GM18499 (cell line): ENCODE measurements around the gene RNASE4.
"Not testable (repeated sequence)": the region's sequence is repeated elsewhere in the genome, so short reads cannot be mapped to it uniquely, and the experiment has no call there.

Experiments used
- ATAC-seq: cut with Tn5 transposase; IDR thresholded peaks from one replicate; pipeline ENCODE4 v1.9.1; 2021; ENCODE audit warnings: moderate number of reproducible peaks; ENCODE audit not compliant: insufficient read depth, unreplicated experiment

Gene RNASE4, protein sequence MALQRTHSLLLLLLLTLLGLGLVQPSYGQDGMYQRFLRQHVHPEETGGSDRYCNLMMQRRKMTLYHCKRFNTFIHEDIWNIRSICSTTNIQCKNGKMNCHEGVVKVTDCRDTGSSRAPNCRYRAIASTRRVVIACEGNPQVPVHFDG

DNA sequence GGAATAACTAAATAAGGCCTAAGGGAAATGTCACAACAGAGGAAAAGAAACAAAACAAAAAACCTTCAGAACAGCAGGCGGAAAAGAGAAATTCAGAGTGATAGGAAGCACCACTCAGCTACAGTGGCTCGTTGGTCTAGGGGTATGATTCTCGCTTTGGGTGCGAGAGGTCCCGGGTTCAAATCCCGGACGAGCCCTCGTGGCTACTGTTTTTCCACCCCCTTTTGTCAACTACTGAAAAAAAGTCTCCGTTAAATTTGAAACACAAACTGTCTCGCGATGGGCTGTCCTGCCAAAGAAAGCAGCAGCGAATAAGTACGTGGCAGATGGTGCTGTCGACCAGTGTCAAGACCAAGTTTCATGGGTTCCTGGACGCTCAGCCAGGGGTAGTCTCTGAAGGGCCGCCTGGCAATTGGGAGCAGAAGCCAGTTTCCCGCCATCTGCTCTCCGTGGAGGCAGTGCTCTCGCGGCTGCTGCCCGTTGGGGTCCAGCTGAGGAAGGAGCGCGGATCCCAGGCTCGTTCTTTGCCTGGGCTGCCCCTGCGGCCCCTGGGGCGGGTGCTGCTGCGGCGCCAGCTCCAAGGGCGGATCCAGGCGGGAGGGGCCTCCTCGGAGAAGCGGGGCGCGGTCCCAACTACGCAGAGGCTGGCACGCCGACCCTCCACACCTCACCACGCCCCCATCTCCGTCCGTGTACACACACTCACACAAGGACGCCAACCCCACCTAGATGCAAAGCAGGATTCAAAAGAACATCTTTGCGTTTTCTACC lies at the start of gene RNASE4:
Gene RNASE4 (plus strand): TSS at position 670 of the 771 bp plus-strand sequence. CDS start 14,812 bp downstream, outside the sequence.
- no peak for ATAC-seq

DNA sequence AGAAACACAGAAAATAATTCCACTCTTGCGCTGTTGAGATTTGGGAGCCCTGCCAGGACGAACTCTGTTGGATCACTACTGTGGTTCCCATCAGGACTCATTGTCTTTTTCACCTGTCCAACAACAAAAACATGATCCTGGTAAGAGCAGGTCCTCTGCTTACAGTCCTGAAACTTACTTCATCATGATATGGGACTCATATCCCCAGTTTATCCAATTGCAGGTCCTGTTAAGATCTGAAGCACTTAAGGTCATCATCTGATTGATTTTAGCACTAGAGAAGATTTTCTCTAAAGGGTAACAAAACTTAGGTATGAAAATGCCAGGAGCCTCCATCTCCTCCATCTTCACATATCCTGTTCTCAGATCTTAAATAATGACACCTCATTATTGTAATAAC lies 42.8 kb upstream of the RNASE4 start, which contains the start of gene OR6S1:
Gene OR6S1 (minus strand): TSS at position 101 of the 400 bp plus-strand sequence. CDS start 0 bp downstream, at position 101.
- ATAC-seq = no peak

DNA sequence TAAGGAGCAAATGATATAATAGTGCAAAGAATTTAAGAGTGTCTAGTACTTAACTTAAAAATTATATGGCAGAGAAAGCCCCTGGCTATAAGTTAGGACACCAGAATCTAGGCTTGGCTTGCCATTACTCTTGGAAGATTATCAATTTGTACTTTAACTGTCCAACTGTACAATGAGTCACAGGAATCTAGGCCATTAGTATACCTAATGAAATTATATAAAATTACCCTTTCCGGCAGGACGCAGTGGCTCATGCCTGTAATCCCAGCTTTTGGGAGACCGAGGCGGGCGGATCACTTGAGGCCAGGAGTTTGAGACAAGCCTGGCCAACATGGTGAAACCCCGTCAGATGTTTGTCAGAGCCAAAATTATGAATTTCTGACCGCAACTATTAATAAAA lies 42.2 kb upstream of the RNASE4 start:
- ATAC-seq = no peak

DNA sequence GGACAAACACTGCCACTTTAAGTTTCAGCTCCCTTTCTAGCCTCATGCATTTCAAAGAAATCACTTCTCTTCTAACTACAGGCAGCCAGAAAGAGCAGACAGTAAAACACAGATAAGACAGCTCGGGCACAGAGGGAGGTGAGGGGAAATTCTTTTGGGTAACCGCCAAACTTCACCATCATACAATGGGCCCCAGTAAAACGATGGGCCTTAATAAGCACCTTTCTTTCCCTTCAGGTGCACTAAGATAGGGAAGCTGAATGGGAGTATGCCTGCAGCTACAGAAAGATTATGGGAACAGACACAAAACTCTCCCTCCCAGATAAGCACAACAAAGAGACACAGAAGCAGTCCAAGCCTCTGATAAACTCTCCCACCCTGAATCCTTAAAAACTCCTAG lies 41.6 kb upstream of the RNASE4 start:
- ATAC-seq = not testable (repeated sequence)

DNA sequence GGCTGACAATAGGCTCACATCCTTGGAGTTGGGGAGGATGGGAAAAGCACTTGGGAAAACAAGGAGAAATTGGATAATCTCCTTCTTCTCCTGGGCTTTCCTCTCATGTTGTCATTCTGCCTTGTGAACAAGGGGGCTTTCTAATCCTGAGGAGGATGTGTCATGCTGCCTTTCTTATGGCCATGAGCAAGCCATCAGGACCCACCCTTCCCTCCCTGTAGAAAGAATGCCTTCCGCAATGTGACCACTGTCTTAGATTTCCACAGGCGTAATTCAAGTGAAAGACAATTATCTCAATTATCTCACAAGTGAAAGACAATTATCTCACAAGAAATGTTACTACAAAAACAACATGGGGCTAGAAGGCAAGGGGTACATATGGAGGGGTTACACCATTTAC lies 39.8 kb upstream of the RNASE4 start:
- ATAC-seq = no peak

DNA sequence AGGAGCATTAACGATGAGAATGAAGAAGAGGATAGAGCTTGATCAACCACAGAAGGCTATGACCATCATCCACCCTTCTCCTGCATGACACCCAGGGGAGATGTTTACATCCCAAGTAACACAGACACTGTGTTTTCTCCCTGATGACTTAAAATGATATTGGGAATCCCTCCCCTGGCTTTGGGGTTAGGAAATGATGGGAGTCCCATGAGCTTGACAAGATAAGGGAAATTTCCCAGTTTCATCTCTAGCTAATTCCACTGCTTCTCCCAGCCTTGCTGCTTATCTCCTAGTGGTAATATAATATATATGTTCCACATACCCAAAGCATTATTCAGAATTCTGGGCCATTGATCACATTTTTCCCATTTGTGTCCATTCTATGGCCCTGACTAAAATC lies 38.9 kb upstream of the RNASE4 start:
- ATAC-seq = no peak

DNA sequence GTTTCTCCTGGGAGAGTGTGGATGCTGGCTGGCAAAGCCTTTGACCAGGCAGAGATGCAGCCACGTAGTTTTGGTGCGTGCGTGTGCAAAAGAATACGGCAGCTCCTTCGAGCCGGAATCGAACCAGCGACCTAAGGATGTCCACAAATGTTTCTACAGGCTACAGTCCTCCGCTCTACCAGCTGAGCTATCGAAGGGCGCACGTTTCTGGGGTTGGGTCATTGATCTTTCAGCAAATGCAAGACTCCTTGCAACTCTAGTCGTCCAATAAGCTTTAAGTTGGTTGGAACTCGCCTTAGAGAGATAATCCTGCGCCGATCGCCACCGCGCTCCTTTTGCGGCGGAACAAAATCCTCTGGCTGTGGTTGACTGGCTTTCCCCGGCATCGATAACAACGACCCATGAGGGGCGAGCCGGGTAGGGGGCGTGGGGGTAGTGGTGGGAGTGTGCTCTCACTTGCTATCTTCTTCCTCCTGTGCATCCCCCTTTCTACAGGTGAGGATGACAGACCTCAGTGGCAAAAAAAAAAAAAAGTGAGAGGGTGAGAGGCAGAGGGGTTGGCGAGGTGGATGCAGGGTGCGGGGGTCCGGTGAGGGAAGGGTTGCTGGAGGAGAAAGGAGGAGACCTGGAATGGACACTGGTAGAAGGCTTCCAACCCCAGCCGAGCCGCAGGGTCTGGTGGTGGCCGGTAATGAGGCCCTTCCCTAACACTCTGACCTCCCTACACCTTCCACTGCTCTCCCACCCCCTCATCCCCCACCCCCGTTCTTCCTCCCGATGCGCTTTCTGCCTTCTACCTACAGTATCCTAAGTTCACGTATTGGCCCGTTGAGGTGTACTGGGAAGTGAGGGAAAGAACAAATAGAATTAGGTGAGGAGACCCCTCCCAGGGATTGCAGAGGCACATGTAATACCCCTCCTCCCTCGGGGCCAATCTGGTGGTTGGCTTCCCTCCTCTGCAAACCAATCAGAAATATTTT lies 31.1 kb upstream of the RNASE4 start:
- no peak for ATAC-seq

DNA sequence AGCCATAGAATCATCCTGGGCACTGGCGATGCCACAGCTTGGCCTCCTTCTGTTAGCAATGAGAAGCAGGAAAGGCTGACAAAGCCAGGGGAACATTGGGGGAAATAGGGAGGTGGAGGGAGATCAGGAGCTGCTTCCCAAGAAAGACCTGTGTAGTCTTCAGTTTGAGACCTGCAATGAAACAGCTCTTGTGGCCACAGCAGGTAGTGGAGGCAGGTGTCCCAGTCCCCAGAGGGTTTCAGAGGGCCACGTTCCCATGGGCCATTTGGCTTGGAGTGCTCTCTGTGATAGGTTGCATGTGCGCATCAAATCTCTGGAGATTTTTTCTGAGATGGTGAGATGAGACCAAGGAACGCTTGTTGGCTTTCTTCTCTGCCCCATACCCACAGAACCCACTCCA lies 28.5 kb upstream of the RNASE4 start:
- no peak for ATAC-seq

DNA sequence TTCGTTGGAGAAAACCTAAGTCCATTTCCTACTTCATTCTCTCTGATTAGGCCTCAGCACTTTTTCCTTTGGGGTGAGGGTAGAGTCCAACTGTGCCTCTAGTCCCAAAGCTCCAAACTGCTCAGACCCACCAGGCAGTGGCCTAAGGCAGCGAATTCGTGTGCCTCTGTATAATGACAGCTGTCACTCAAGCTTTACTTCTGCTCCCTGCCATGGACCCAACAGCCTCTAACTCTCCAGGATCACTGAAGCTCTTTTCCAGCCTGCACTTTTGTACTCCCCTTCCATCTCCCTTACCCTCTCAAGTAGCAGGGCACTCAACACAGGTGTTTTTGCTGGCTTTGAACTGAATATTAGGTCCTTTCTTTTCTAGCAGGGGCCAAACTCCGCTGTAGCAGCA lies 28.1 kb upstream of the RNASE4 start:
- no peak for ATAC-seq

DNA sequence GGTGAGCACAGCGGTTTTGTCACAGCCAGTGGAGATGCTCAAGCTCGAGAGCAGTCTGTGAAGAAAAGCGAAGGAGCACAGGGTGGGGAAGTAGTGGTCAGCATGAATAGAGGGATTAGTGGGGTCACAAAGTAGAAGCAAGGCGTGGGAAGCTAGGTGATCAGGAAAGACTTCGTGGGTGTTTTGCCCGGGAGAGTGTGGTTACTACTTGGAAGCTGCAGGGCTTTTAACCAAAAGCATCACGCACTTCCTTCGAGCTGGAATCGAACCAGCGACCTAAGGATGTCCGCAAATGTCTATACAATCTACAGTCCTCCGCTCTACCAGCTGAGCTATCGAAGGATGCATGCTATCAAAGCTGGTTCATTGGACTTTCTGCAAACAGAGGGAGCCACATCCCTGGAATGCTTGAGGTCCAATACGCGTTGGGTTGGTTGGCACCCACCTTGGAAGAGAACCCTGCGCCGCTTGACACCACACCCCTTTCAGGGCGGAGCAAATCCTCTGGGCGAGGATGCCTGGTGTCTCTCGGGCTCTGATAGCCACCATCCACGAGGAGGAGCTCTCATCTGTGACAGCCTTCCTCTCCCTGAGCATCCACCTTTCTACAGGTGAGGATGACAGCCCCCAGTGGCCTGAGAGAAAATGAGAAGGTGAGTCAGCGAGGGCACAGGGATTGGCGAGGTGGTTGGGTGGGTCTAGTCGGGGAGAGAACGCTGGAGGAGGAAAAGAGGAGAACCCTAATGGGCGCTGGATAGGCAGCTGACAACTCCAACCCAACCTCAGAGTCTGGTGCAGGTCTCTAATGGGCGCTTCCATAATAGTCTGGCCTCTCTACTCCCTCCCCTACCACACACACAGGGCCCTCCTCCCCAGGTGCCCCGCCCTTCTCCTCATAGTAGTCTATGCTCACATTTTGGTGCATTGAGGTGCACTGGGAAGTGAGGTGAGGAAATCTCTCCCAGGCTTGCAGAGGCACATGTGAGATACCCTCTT lies 26.8 kb upstream of the RNASE4 start:
- ATAC-seq = no peak

DNA sequence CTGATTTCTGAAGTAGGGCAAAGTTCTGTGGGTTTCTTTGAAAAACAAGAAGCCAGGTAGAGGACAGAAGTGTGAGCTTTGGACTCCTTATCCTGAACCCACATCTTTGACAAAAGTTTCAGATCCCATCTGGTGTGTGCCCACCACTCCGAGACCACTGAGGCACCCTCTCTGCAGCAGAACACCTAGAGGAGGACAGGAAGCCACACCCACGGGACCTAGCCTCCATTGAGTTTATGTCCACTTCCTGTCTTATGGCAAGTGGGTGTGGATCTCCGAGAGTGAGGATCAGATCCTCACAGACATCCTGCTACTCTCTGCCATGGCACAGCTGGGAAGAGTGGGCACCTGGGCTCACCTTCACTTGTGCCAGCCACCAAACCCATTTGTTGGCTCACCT lies 26.1 kb upstream of the RNASE4 start:
- no peak for ATAC-seq

DNA sequence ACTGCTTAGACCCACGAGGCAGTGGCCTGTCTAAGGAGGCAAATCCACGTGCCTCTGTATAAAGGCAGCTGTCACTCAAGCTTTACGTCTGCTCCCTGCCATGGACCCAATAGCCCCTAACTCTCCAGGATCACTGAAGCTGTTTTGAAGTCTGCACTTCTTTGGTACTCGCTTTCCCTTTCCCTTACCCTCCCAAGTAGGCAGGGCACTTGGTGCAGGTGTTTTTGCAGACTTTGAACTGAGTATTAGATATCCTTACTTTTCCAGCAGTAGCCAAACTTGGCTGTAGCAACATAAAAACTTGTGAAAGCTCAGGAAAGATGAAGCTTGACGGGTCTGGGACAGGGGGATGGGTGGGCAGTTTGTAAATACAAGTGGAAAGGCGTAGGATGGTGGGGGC lies 25.0 kb upstream of the RNASE4 start:
- no peak for ATAC-seq

DNA sequence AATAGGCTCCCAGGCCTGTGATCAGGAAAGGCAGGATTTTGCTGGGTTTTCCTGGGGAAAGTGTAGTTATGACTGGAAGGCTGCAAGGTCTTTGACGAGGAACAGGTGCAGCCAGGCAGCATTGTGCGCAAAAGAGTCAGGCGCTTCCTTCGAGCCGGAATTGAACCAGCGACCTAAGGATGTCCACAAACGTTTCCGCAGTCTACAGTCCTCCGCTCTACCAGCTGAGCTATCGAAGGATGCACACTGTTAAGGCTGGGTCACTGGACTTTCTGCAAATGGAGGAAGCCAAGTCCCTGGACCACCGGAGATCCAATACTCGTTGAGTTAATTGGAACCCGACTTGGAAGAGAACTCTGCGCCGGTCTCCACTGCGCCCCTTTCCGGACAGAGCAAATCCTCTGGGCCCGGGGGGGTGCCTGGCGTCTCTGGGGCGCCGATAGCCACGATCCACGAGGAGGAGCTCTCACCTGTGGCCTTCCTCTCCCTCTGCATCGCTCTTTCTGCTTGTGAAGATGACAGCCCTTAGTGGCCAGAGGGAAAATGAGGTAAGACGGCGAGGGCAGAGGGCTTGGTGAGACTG lies 24.5 kb upstream of the RNASE4 start:
- no peak for ATAC-seq

DNA sequence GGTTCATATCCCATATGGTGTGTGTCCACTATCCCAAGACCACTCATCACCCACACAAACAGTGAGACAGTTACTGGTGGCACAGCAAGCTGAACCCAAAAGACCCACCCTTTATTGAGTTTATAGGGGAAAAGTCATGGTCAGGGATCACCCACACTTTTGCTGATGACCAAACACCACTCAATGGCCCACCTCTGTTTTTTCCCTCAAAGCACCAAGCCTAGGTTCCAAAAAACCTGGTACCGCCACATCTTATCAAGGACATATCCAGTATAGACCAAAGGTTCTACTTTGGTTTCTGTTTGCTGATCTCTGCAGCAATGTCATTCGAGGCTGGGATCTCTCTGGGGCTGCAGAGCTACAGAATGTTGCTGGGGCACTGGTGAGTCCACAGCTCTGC lies 23.2 kb upstream of the RNASE4 start:
- no peak for ATAC-seq

DNA sequence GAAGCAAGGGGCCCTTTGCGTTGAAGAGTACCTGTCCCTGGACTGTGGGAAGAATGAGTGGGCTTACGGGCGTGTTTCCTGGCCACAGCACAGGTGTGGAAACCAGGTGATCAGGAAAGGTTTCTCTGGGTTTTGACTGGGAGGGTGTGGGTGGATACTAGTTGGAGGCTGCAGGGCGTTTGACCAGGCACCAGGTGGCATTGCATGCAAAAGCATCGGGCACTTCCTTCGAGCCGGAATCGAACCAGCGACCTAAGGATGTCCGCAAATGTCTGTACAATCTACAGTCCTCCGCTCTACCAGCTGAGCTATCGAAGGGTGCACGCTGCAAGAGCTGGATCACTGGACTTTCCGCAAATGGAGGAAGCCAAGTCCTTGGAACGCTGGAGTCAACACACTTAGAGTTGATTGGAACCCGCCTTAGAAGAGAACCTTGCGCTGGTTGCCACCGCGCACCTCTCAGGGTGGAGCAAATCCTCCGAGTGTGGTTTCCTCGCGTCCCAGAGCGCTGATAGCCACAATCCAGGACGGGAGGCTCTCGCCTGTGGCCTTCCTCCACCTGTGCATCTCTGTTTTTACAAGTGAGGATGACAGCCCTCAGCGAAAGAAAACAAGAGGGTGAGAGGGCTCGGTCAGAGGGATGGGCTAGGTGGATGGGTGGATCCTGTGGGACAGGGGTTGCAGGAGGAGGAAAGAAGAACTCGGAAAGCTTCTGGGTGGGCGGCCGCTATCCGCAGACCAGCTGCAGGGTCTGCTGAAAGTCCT lies 21.2 kb upstream of the RNASE4 start:
- ATAC-seq = peak; percentile 39

DNA sequence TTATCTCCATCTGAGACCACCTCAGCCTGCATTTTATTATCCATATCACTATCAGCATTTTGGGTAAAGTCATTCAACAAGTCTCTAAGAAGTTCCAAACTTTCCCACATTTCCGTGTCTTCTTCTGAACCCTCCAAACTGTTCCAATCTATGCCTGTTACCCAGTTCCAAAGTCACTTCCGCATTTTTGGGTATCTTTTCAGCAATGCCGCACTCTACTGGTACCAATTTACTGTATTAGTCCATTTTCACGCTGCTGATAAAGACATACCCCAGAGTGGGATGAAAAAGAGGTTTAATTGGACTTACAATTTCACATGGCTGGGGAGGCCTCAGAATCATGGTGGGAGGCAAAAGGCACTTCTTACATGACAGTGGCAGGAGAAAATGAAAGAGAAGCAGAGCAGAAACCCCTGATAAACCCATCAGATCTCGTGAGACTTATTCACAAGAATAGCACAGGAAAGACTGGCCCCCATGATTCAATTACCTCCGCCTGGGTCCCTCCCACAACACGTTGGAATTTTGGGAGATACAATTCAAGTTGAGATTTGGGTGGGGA lies 17.9 kb upstream of the RNASE4 start:
- not testable (repeated sequence) for ATAC-seq

DNA sequence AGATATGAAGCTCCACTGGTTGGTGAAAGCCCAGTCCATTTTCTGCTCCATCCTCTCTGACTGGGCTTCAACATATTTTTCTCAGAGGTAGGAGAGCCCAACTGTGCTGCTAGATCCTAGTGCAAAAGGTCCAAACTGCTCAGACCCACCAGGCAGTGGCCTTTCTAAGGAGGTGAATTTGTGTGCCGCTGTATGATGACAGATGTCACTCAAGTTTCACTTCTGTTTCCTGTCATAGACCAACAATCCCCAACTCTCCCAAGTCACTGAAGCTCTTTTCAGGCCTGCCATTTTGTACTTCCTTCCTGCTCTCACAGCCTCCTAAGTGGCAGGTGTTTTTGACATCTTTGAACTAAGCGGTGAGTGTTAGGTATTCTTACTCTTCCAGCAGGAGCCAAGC lies 16.4 kb upstream of the RNASE4 start:
- ATAC-seq = peak; percentile 78

DNA sequence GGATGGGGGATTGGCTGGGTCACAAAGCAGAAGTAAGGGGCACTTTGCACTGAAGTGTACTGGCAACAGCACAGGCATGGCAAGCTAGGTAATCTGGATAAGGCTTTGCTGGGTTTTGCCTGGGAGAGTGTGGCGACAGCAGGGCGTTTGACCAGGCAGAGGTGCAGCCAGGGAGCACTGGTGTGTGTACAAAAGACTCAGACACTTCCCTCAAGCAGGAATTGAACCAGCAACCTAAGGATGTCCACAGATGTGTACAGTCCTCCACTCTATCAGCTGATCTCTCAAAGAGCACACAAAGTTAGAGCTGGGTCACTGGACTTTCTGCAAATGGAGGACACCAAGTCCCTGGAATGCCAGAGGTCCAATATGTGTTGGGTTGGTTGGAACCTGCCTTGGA lies 15.4 kb upstream of the RNASE4 start:
- ATAC-seq = no peak
